ENCODE data around the gene PSMG1. TPM values are rescaled to one million over a fixed set of nuclear protein-coding genes. Genes with fewer than 3 reads are reported as not detected.

The PSMG1 gene
- total and polyA plus RNA-seq, 10 of the 15 experiments (the other 5 are each of a cell fraction or from before 2014, with no cell fraction given) = 21.3 to 248 (median 121) TPM

DNA sequence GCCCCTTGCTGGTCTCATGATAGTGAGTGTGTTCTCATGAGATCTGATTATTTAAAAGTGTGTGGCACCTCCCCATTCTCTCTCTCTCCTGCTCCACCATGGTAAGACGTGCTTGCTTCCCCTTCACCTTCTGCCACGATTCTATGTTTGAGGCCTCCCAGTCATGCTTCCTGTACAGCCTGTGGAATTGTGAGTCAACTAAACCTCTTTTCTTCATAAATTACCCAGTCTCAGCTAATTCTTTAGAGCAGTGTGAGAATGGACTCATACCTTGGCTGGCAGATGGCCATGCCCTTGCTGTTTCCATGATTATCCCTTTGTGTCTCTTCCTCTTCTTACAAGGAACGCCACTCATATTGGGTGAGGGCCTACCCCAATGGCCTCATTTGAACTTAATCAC is 40.3 kb downstream of the PSMG1 start (continued):
- TF ChIP-seq, protein P1, sequence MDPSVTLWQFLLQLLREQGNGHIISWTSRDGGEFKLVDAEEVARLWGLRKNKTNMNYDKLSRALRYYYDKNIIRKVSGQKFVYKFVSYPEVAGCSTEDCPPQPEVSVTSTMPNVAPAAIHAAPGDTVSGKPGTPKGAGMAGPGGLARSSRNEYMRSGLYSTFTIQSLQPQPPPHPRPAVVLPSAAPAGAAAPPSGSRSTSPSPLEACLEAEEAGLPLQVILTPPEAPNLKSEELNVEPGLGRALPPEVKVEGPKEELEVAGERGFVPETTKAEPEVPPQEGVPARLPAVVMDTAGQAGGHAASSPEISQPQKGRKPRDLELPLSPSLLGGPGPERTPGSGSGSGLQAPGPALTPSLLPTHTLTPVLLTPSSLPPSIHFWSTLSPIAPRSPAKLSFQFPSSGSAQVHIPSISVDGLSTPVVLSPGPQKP (IDR thresholded peaks at IDR 0.05; ENCODE audit: low read depth, low read length) = no peak
- no peak for TF ChIP-seq ETV6 (conservative IDR thresholded peaks at IDR 0.05 in 1 of 2, IDR thresholded peaks at IDR 0.05 in 1 of 2; ENCODE audit: borderline replicate concordance in 1 of 2, low read depth in 1 of 2)
- TF ChIP-seq PML (IDR thresholded peaks at IDR 0.05; ENCODE audit: low read length) = no peak

DNA sequence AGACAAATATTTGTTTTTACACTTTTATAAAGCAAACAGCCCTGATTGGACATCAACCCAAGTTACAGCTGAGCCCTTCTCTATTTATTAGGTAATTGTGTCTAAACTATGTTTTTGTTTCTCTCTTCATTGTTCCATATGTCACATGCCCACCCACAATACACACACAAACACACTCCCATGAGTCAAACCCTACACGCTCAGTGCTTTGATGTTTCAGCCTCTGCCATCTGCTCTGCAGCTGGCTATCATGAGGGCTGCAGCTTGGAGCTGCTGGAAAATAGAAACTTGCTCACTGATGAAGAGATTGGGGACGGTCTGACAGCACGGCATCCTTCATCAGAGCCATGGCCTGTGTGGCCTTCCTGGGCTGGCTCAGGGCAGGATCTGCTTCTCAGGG is 41.7 kb downstream of the PSMG1 start:
- no peaks in the 10 kb centered on the region for H4K20me1 ChIP-seq (ENCODE audit: control insufficient read depth, insufficient read depth)
- no peak overlapping the region for H2AFZ ChIP-seq (ENCODE audit: control insufficient read depth, low read depth, low read length)
- H3K9ac ChIP-seq (ENCODE audit: control insufficient read depth, insufficient read depth, low read length) = no peak overlapping the region
- BruUV-seq (replicated peaks) = no TSS peak
- no peaks in the 10 kb centered on the region; the same call in 2 of the 3 replicates for H3K9me3 ChIP-seq (replicated peaks; ENCODE audit: control insufficient read depth, insufficient read depth, low read length)
- no peaks in the 10 kb centered on the region for H3K79me2 ChIP-seq (ENCODE audit: control insufficient read depth, insufficient read depth, low read length)
- in situ Hi-C loops (cut with MboI) (loop anchor here (10.0 kb wide), 1 partner anchor 417 kb away; no protein-coding TSS in a partner anchor), intact Hi-C loops (cut with micrococcal nuclease; ENCODE audit: unreplicated experiment) (no loop called here)
- H3K4me2 ChIP-seq (ENCODE audit: control insufficient read depth, insufficient read depth) = no peak overlapping the region
- CTCF ChIA-PET = no interaction called here
- FAIRE-seq (no peak), ATAC-seq (no peak), DNase-seq (ENCODE audit: low read depth, low spot score) (no peak)
- no peak overlapping the region for H3K4me3 ChIP-seq
- WGBS (ENCODE audit: insufficient coverage, insufficient replicate concordance, low lambda C conversion rate, missing lambda C conversion rate) = 12% methylated on average over 3 of the region's 3 CpGs
- H3K27ac ChIP-seq (ENCODE audit: control insufficient read depth, insufficient read depth) = no peak overlapping the region
- no peaks in the 10 kb centered on the region for H3K36me3 ChIP-seq (ENCODE audit: control insufficient read depth in 2 of 2, insufficient read depth in 2 of 2, low read length in 1 of 2)
- POLR2A ChIA-PET = no interaction called here
- H3K27me3 ChIP-seq (replicated peaks in 1 of 2; ENCODE audit: control insufficient read depth in 2 of 2, insufficient read depth in 2 of 2, low read length in 1 of 2) = 0 out of 4 replicates have a peak, but pooled peaks cover 0 to 2% of the 10 kb centered on the region in 2 experiments
- SMC1A ChIA-PET (ENCODE audit: uncharacterized antibody, unreplicated experiment) = no interaction called here
- no peaks in the 10 kb centered on the region for H3K4me1 ChIP-seq (ENCODE audit: control insufficient read depth, insufficient read depth, low read length)
- RAD21 ChIA-PET (ENCODE audit: unreplicated experiment) = no interaction called here
- TF ChIP-seq KLF5 (IDR thresholded peaks at IDR 0.05; ENCODE audit: partially characterized antibody) = no peak
- no peak for TF ChIP-seq CHD4 (IDR thresholded peaks at IDR 0.05)
- TF ChIP-seq JUNB (IDR thresholded peaks at IDR 0.05) = no peak
- TF ChIP-seq SPI1 (IDR thresholded peaks at IDR 0.05; ENCODE audit: borderline replicate concordance, insufficient read depth, low read depth, low read length) = no peak
- no peak for TF ChIP-seq STAT1 (conservative IDR thresholded peaks at IDR 0.05)
- TF ChIP-seq EED (IDR thresholded peaks at IDR 0.05; ENCODE audit: low read depth) = no peak
- no peak for TF ChIP-seq TCF7 (IDR thresholded peaks at IDR 0.05; ENCODE audit: borderline replicate concordance)
- no peak for TF ChIP-seq HDGF (IDR thresholded peaks at IDR 0.05)

Measured in GM12878 (cell line).